ENCODE data around the gene FDXR. TPM values are rescaled to one million over a fixed set of nuclear protein-coding genes. Genes with fewer than 3 reads are reported as not detected.

The FDXR gene
- total and polyA plus RNA-seq, 2 of the 8 experiments (the other 6 are each of a cell fraction or from before 2014, with no cell fraction given) = 24.2 to 31.4 TPM

DNA sequence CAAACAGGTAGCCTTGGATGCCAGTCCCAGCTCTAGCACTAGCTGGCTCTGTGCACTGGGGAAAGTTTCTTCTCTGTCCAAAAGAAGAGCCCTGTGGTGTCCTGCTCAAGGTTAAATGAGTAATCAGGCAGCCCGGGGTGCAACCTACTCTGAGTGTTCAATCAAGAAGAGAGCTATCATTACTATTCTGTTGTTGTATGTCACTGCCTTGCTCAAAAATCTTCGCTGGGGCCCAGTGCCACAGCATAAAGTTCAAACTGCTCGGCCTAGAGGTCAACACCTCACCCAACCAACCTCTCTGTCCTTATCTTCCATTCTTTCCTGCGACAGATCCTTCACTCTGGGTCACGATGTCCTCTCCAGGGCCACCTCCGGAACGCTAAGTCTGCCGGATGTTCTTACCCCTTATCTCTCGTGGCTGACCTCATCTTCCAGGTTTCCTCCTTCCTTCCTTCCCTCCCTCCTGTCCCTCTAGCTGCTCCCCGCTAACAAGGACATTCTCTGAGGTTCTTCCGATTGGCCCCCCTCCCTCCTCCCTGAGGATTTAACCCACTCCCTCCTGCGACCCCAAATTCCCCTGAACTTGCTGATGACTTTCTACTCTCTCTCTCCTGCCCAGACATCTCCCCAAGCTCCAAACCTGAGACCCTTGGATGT is 4.4 kb downstream of the FDXR start:
- Histone ChIP-seq H3K36me3 (ENCODE audit: control insufficient read depth in 2 of 4, insufficient read depth in 4 of 4, low read length in 3 of 4) (peaks cover 0 to 6% (median 0%) of the 10 kb centered on the region in 4 experiments; a peak in 2 of 8 replicates), H2BK120ac (replicated peaks; ENCODE audit: low read depth, low read length) (no peak overlapping the region), H2BK15ac (ENCODE audit: low read length) (no peak overlapping the region), H2BK20ac (ENCODE audit: low read length) (no peak overlapping the region), H3K23ac (ENCODE audit: insufficient read length) (no peak overlapping the region), H3K56ac (replicated peaks; ENCODE audit: insufficient read length, low read depth, low read length) (no peak overlapping the region), H3K23me2 (ENCODE audit: low read depth, low read length) (peaks cover 10% of the 10 kb centered on the region), H3K79me2 (ENCODE audit: control insufficient read depth in 1 of 2, insufficient read depth in 2 of 2, low read length in 2 of 2) (no peaks in the 10 kb centered on the region; a peak in 1 of 4 replicates), H2AK5ac (ENCODE audit: low read depth, low read length) (no peak overlapping the region), H4K91ac (replicated peaks; ENCODE audit: insufficient read length, low read length) (no peak overlapping the region), H3K4ac (replicated peaks; ENCODE audit: insufficient read length, low read depth, low read length) (no peak overlapping the region), H3K27me3 (replicated peaks in 1 of 4; ENCODE audit: control insufficient read depth in 3 of 4, extremely low read depth in 1 of 4, insufficient read depth in 3 of 4, low read length in 3 of 4) (peaks cover 0 to 3% (median 0%) of the 10 kb centered on the region in 4 experiments; a peak in 2 of 7 replicates), H3K79me1 (ENCODE audit: low read depth, low read length) (peaks cover 7% of the 10 kb centered on the region; the same call in 1 of the 2 replicates), H3K4me1 (replicated peaks in 1 of 4; ENCODE audit: control insufficient read depth in 3 of 4, insufficient read depth in 4 of 4, low read length in 3 of 4) (peaks cover 0 to 10% (median 5%) of the 10 kb centered on the region in 4 experiments; a peak in 6 of 7 replicates), H2AFZ (ENCODE audit: low read length) (no peak overlapping the region), H3K18ac (ENCODE audit: extremely low read depth, low read length) (no peak overlapping the region), H4K8ac (ENCODE audit: extremely low read depth, insufficient read depth, low read length) (no peak overlapping the region), H3K27ac (ENCODE audit: low read depth, low read length) (no peak overlapping the region), H2BK5ac (ENCODE audit: low read depth, low read length) (no peak overlapping the region), H3K9ac (replicated peaks in 1 of 4; ENCODE audit: extremely low read depth in 1 of 4, low read depth in 3 of 4, low read length in 3 of 4) (no peak overlapping the region), H3K9me3 (ENCODE audit: insufficient read depth in 2 of 2, low read depth in 1 of 2, low read length in 1 of 2) (no peaks in the 10 kb centered on the region), H3K4me3 (ENCODE audit: extremely low read depth in 1 of 4, insufficient read depth in 2 of 4, low read depth in 3 of 4, low read length in 4 of 4) (no peak overlapping the region), H2BK12ac (ENCODE audit: low read depth, low read length) (no peak overlapping the region), H4K20me1 (replicated peaks in 1 of 2; ENCODE audit: control insufficient read depth in 1 of 2, insufficient read depth in 2 of 2, low read length in 2 of 2) (peaks cover 1 to 4% of the 10 kb centered on the region in 2 experiments), H3K4me2 (ENCODE audit: insufficient read depth in 1 of 2, low read depth in 2 of 2, low read length in 2 of 2) (no peak overlapping the region), H3K14ac (ENCODE audit: insufficient read length) (no peak overlapping the region), H4K5ac (ENCODE audit: insufficient read length, low read depth, low read length) (no peak overlapping the region)
- DNase-seq (ENCODE audit: low read depth in 1 of 2, low spot score in 2 of 2) (no peak), FAIRE-seq (no peak)
- CTCF ChIA-PET (ENCODE audit: partially characterized antibody) = interaction anchor here (0.8 to 99.6 kb wide), 8 partner anchors 13 to 198 kb away, joined by 3 to 2981 read pairs (median 40); partner anchors contain the start of genes FDXR, GRIN2C, NAT9 and OTOP2
- WGBS, 2 experiments (ENCODE audit: extremely low coverage in 1 of 2, insufficient coverage in 1 of 2, insufficient read length in 1 of 2, insufficient replicate concordance in 2 of 2, low coverage in 1 of 2, low lambda C conversion rate in 2 of 2, missing lambda C conversion rate in 1 of 2) = 92% methylated on average over 12 of the region's 12 CpGs; no CpG with 5 or more reads in 1 of the 2 experiments
- TF ChIP-seq SIX5 (IDR thresholded peaks at IDR 0.05; ENCODE audit: low read depth, low read length) (no peak), RXRA (IDR thresholded peaks at IDR 0.05; ENCODE audit: insufficient read depth, low read depth, low read length) (no peak), CHD2 (IDR thresholded peaks at IDR 0.05; ENCODE audit: low read length) (no peak), EGR1 (IDR thresholded peaks at IDR 0.05; ENCODE audit: borderline replicate concordance, low read depth, low read length) (no peak), BCL11A (IDR thresholded peaks at IDR 0.05; ENCODE audit: low read depth in 2 of 2, low read length in 2 of 2) (no peak), SIN3A (conservative IDR thresholded peaks at IDR 0.05 in 1 of 2, IDR thresholded peaks at IDR 0.05 in 1 of 2; ENCODE audit: low read depth in 1 of 2, low read length in 2 of 2) (no peak), CHD1 (IDR thresholded peaks at IDR 0.05; ENCODE audit: low read depth, low read length) (no peak)
- POLR2A ChIA-PET (ENCODE audit: partially characterized antibody) = interaction anchor here (1.0 to 1.6 kb wide), 3 partner anchors 21 to 76 kb away, joined by 3 to 4 read pairs (median 3); no protein-coding TSS in a partner anchor

All from H1 (cell line).